SH-SY5Y (cell line): ENCODE data around the gene EXOC6B.

Experiments used
- GATA2 ChIP-seq: IDR thresholded peaks from 2 replicates; pipeline ENCODE4 v1.6.1; 2011; ENCODE audit warnings: mild to moderate bottlenecking, low read depth, low read length
- GATA3 ChIP-seq: IDR thresholded peaks from 2 replicates; pipeline ENCODE4 v1.6.1; 2011; ENCODE audit warnings: low read depth, mild to moderate bottlenecking, low read length, moderate library complexity

DNA sequence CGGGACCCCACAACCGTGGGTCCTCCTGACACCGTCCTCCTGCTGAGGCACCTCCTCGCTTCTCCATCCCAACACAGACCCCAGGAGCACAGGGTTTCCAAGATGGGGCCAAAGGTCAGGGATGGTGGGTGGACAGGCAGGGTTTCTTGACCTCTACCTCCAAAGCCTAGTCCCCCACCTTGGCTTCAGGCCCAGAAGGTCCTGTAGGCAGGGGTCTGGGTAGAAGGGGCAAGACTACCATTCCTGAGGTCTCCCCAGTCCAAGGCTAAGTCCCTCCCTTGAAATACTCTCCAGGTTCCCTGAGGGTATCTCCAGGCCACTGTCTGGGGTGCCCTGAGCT lies 685.2 kb downstream of the EXOC6B start:
- no peak for TF ChIP-seq GATA3
- TF ChIP-seq GATA2: no peak
